T-helper 1 cell treated with Interleukin-12 subunit alpha and Interleukin-12 subunit beta and Interleukin-4 antibody, amounts not matched to agents 30 μg/mL and 1 μg/mL, for 36 hours (primary cell): ENCODE data around the gene ADGRB3.
"Not testable (repeated sequence)": the region's sequence is repeated elsewhere in the genome, so short reads cannot be mapped to it uniquely, and the experiment has no call there.

Experiments used
- H3K27ac Mint-ChIP-seq: one replicate; pipeline ENCODE4 v1.8.0; 2021; ENCODE audit warnings: mild to moderate bottlenecking, mixed read lengths
- H3K27me3 Mint-ChIP-seq: one replicate; pipeline ENCODE4 v1.8.0; 2021; ENCODE audit warnings: low read depth, mixed read lengths
- H3K36me3 Mint-ChIP-seq: one replicate; pipeline ENCODE4 v1.8.0; 2021; ENCODE audit warnings: low read depth, mixed read lengths
- H3K4me1 Mint-ChIP-seq: one replicate; pipeline ENCODE4 v1.8.0; 2021; ENCODE audit warnings: low read depth, mixed read lengths
- H3K4me3 Mint-ChIP-seq: one replicate; pipeline ENCODE4 v1.8.0; 2021; ENCODE audit warnings: mild to moderate bottlenecking, moderate library complexity, mixed read lengths
- H3K9me3 Mint-ChIP-seq: one replicate; pipeline ENCODE4 v1.8.0; 2021; ENCODE audit warnings: mixed read lengths

ADGRB3 gene

GRCh38 chr6:68911334-68911733 is 276.3 kb downstream of the ADGRB3 start:
- Mint-ChIP-seq H3K36me3 (no peaks in the 10 kb centered on the region), H3K4me1 (no peaks in the 10 kb centered on the region), H3K27me3 (no peaks in the 10 kb centered on the region), H3K4me3 (no peak overlapping the region), H3K9me3 (no peaks in the 10 kb centered on the region), H3K27ac (no peak overlapping the region)

DNA sequence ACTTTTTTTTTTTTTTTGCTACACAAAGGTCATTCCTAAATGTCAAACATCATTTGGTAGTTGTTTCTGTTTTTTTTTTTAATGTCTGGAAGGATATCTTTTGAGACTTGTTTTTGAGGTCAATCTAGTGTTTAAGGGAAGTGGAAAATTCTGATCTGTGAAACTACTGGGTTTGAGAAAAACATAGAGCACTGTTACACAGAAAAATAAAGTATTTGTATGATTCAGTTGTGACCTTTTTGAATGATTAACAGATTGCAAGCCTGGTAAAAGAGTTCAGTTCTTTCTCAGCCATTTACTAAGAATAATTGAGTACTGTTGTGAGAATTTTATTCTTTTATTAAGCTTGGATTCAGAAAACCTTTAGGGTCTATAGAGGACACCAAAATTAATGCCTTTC is 276.7 kb downstream of the ADGRB3 start:
- Mint-ChIP-seq H3K36me3 (no peaks in the 10 kb centered on the region), H3K4me1 (no peaks in the 10 kb centered on the region), H3K4me3 (no peak overlapping the region), H3K9me3 (no peaks in the 10 kb centered on the region), H3K27me3 (no peaks in the 10 kb centered on the region), H3K27ac (no peak overlapping the region)

GRCh38 chr6:68912805-68913204 is 277.7 kb downstream of the ADGRB3 start:
- not testable (repeated sequence) for H3K27ac Mint-ChIP-seq, H3K36me3 Mint-ChIP-seq, H3K27me3 Mint-ChIP-seq, H3K4me3 Mint-ChIP-seq, H3K9me3 Mint-ChIP-seq, H3K4me1 Mint-ChIP-seq

GRCh38 chr6:68915586-68915985 is 280.5 kb downstream of the ADGRB3 start:
- Mint-ChIP-seq H3K9me3 (no peaks in the 10 kb centered on the region), H3K36me3 (no peaks in the 10 kb centered on the region), H3K4me3 (no peak overlapping the region), H3K4me1 (no peaks in the 10 kb centered on the region), H3K27ac (no peak overlapping the region), H3K27me3 (no peaks in the 10 kb centered on the region)

DNA sequence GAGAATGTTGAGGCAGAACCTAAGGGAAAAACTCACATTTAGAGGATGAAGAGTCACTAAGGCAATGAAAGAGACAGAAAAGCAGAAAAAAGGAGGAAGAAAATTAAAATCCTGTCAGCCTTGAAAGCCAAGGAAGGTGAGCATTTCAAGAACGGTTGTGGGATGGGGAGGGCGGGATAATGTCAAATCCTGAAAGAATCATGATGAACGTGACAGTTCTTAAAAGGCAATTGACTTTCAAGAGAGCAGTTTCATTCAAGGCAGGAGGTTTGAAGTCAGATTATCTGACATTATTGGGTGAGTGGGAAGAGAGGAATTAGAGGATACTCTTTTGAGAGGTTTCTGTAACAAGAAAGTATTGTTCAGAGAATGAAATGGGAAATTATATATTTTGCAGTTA is 284.5 kb downstream of the ADGRB3 start:
- Mint-ChIP-seq H3K9me3 (no peaks in the 10 kb centered on the region), H3K36me3 (no peaks in the 10 kb centered on the region), H3K27me3 (no peaks in the 10 kb centered on the region), H3K4me3 (no peak overlapping the region), H3K27ac (no peak overlapping the region), H3K4me1 (no peaks in the 10 kb centered on the region)

DNA sequence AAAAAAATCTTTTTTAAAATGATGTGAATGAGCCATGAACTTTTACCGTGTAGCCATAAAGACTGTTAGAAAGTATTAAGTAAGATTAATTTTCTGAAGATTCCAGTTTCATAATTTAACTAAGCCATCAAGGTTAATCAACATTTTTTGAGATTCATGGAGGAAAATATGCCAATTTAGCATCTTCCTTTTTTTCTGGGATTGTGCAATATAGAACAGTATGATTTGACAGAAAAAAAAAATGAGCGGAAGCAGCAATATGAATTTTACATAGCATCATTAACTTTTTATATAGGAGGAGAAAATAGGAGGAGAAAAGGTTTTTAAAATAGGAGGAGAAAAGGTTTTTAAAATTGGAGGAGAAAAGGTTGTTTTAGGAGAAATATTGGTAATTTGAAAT is 306.3 kb downstream of the ADGRB3 start:
- Mint-ChIP-seq H3K27ac (no peak overlapping the region), H3K4me1 (no peaks in the 10 kb centered on the region), H3K27me3 (no peaks in the 10 kb centered on the region), H3K4me3 (no peak overlapping the region), H3K36me3 (no peaks in the 10 kb centered on the region), H3K9me3 (no peaks in the 10 kb centered on the region)

DNA sequence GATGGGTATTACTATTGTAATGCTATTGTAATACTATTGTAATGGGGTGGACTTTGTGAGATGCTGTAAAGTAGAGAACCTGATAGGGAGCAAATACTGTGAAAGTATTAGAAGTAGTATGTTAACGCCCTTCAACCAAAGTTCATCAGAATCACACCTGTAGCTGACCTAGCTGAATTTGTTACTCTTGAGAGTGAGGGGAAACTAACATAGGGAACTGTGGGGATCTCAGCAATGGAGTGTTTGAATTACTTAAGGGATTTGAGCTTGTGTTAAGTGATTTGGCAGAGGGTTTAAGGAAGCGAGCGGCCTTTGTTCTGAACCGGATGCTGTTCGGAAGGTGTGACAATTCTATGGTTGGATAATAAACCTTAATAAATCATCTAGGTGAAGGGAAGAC is 312.6 kb downstream of the ADGRB3 start:
- Mint-ChIP-seq H3K4me1 (no peaks in the 10 kb centered on the region), H3K9me3 (no peaks in the 10 kb centered on the region), H3K4me3 (no peak overlapping the region), H3K27me3 (no peaks in the 10 kb centered on the region), H3K36me3 (no peaks in the 10 kb centered on the region), H3K27ac (no peak overlapping the region)

DNA sequence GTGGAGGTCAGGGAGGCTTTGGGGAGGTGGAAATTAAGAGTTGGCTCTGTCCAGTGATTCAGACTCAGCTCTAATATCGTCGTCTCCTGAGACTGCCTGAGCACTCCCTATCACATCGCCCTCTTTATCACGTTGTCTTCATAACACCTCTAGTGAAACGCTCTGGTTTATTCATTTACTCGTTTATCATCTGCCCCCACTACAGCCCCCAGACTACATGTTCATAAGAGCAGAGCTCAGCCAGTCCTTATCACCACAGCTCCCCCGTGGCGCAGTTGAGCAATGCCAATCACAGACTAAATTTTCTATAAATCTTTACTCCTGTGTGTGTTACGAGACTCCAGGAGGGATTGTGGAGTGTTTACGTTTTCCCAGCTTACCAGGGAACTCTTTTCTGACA is 316.2 kb downstream of the ADGRB3 start:
- no peak overlapping the region for H3K27ac Mint-ChIP-seq
- H3K4me3 Mint-ChIP-seq, result no peak overlapping the region
- H3K4me1 Mint-ChIP-seq, result no peaks in the 10 kb centered on the region
- no peaks in the 10 kb centered on the region for H3K36me3 Mint-ChIP-seq
- H3K9me3 Mint-ChIP-seq, result no peaks in the 10 kb centered on the region
- no peaks in the 10 kb centered on the region for H3K27me3 Mint-ChIP-seq

- no peaks in the 10 kb centered on the region for H3K9me3 Mint-ChIP-seq
Measured at GRCh38 chr6:68958327-68958726, 323.2 kb downstream of the ADGRB3 start.

GRCh38 chr6:68967549-68968300 is 332.6 kb downstream of the ADGRB3 start:
- no peaks in the 10 kb centered on the region for H3K9me3 Mint-ChIP-seq
- no peak overlapping the region for H3K27ac Mint-ChIP-seq
- no peak overlapping the region for H3K4me3 Mint-ChIP-seq
- peaks cover 8% of the 10 kb centered on the region for H3K4me1 Mint-ChIP-seq
- H3K36me3 Mint-ChIP-seq, result no peaks in the 10 kb centered on the region
- peaks cover 4% of the 10 kb centered on the region for H3K27me3 Mint-ChIP-seq

More at GRCh38 chr6:68958327-68958726, 323.2 kb downstream of the ADGRB3 start:
- no peak overlapping the region for H3K27ac Mint-ChIP-seq
- H3K4me1 Mint-ChIP-seq, result no peaks in the 10 kb centered on the region
- H3K36me3 Mint-ChIP-seq, result no peaks in the 10 kb centered on the region
- H3K27me3 Mint-ChIP-seq, result no peaks in the 10 kb centered on the region
- no peak overlapping the region for H3K4me3 Mint-ChIP-seq

- H3K27me3 Mint-ChIP-seq, result peaks cover 4% of the 10 kb centered on the region
- no peak overlapping the region for H3K27ac Mint-ChIP-seq
- H3K4me1 Mint-ChIP-seq, result peaks cover 8% of the 10 kb centered on the region
- H3K36me3 Mint-ChIP-seq, result no peaks in the 10 kb centered on the region
- H3K9me3 Mint-ChIP-seq, result no peaks in the 10 kb centered on the region
- H3K4me3 Mint-ChIP-seq, result no peak overlapping the region
Measured at GRCh38 chr6:68968301-68968649, 333.2 kb downstream of the ADGRB3 start.

GRCh38 chr6:68973066-68973465 is 338.0 kb downstream of the ADGRB3 start:
- Mint-ChIP-seq H3K27ac (no peak overlapping the region), H3K4me3 (no peak overlapping the region), H3K36me3 (no peaks in the 10 kb centered on the region), H3K9me3 (no peaks in the 10 kb centered on the region), H3K27me3 (no peaks in the 10 kb centered on the region), H3K4me1 (peaks cover 2% of the 10 kb centered on the region)

GRCh38 chr6:68975064-68975463 is 340.0 kb downstream of the ADGRB3 start:
- Mint-ChIP-seq H3K27me3 (no peaks in the 10 kb centered on the region), H3K36me3 (no peaks in the 10 kb centered on the region), H3K4me3 (no peak overlapping the region), H3K4me1 (no peaks in the 10 kb centered on the region), H3K9me3 (no peaks in the 10 kb centered on the region), H3K27ac (no peak overlapping the region)

DNA sequence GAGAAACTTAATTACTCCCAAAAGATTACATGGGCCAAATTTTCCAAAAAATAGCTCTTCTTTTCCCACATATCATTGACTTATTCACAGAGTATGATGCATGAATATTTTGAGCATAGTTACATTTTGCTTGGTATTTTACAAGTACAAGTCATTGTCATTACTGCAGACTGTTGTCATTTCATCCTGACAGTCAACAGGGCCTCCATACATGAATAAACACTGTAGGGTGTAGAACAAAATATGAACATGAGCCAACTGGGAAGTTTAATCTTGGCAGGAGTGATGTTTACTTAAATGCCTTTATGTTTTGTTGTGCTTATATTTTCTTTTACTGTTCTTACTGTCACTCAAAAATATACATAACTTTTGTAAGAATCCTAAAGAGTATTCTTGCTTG is 340.7 kb downstream of the ADGRB3 start:
- Mint-ChIP-seq H3K36me3 (no peaks in the 10 kb centered on the region), H3K4me1 (no peaks in the 10 kb centered on the region), H3K27me3 (no peaks in the 10 kb centered on the region), H3K9me3 (no peaks in the 10 kb centered on the region), H3K4me3 (no peak overlapping the region), H3K27ac (no peak overlapping the region)

GRCh38 chr6:68976260-68976659 is 341.2 kb downstream of the ADGRB3 start:
- H3K36me3 Mint-ChIP-seq, result no peaks in the 10 kb centered on the region
- H3K27ac Mint-ChIP-seq, result no peak overlapping the region
- H3K27me3 Mint-ChIP-seq, result no peaks in the 10 kb centered on the region
- H3K4me1 Mint-ChIP-seq, result no peaks in the 10 kb centered on the region
- no peaks in the 10 kb centered on the region for H3K9me3 Mint-ChIP-seq
- H3K4me3 Mint-ChIP-seq, result no peak overlapping the region

DNA sequence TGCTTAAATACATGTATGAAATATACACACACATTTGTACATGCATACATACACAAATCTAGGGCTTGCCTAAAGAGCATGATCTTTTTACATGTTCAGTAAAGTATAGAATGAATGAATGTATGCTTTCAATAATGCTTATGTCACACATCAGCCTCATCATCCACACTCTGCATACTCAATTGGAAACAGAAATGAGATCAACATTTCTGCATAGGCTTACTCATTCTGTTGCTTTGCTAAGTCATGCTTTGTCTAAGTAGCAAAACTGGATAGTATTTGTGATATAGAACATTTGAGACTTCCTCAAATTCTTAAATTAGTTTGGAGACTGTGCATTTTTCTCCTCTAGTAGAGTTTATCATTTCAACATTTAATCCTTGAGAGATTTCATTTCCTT is 343.3 kb downstream of the ADGRB3 start:
- H3K4me1 Mint-ChIP-seq, result no peaks in the 10 kb centered on the region
- H3K4me3 Mint-ChIP-seq, result no peak overlapping the region
- no peaks in the 10 kb centered on the region for H3K9me3 Mint-ChIP-seq
- no peaks in the 10 kb centered on the region for H3K36me3 Mint-ChIP-seq
- no peaks in the 10 kb centered on the region for H3K27me3 Mint-ChIP-seq
- no peak overlapping the region for H3K27ac Mint-ChIP-seq
